PC-3 (cell line): Measurements from ENCODE around the gene CYP39A1. TPM values are rescaled to one million over a fixed set of nuclear protein-coding genes. Genes with fewer than 3 reads are reported as not detected.

ENCODE experiments used
- ATAC-seq: fragments of 200-7000 bp; cut with Tn5 transposase; 2 replicates; pipeline ENCODE4 v1.9.1; 2020; ENCODE audit warnings: mild to moderate bottlenecking, moderate library complexity
- BruUV-seq: library from RNA; stranded (reverse); fragments of 400-500 nt; replicated peaks from 2 replicates; lab custom pipeline; 2021; lab: Mats Ljungman, UMichigan
- CTCF ChIA-PET: fragments of 300-600 bp; sonication (Branson Sonifier 250); formaldehyde crosslinking; loops from one replicate; lab custom pipeline; 2022; ENCODE audit warnings: antibody characterized with exemption; lab: Charles Lee
- POLR2A ChIA-PET: fragments of 300-600 bp; sonication (Branson Sonifier 250); formaldehyde crosslinking; loops from one replicate; lab custom pipeline; 2022; ENCODE audit warnings: antibody characterized with exemption; ENCODE audit not compliant: unreplicated experiment; lab: Charles Lee
- DNase-seq: peaks from one replicate; pipeline ENCODE4 v3.0.0-alpha.2; 2015
- H2AFZ ChIP-seq: fragments of 300-600 bp; sonication (generic); 2 replicates; pipeline ENCODE4 v1.6.0; 2016; ENCODE audit warnings: antibody characterized with exemption, low read length
- H3F3A ChIP-seq: fragments of 300-600 bp; sonication (generic); one replicate; pipeline ENCODE4 v1.6.0; 2017; ENCODE audit warnings: antibody characterized with exemption, low read length, control low read depth, mild to moderate bottlenecking; ENCODE audit not compliant: unreplicated experiment
- H3K27ac ChIP-seq: fragments of 300-600 bp; sonication (generic); 2 replicates; pipeline ENCODE4 v1.5.1; 2016; ENCODE audit warnings: mild to moderate bottlenecking, low read length
- H3K27me3 ChIP-seq: fragments of 300-600 bp; sonication (generic); 2 replicates; pipeline ENCODE4 v1.6.1; 2016; ENCODE audit warnings: low read length, mixed read lengths
- H3K36me3 ChIP-seq: fragments of 300-600 bp; sonication (generic); 2 replicates; pipeline ENCODE4 v1.6.1; 2016; ENCODE audit warnings: low read depth, mixed run types, low read length, mixed read lengths
- H3K4me1 ChIP-seq: fragments of 300-600 bp; sonication (generic); 2 replicates; pipeline ENCODE4 v1.5.1; 2016; ENCODE audit warnings: low read length; ENCODE audit not compliant: insufficient read depth
- H3K4me2 ChIP-seq: fragments of 300-600 bp; sonication (generic); 2 replicates; pipeline ENCODE4 v1.6.0; 2016; ENCODE audit warnings: low read length
- H3K4me3 ChIP-seq: fragments of 300-600 bp; sonication (generic); 2 replicates; pipeline ENCODE4 v1.5.1; 2016; ENCODE audit warnings: mild to moderate bottlenecking, low read length, mixed read lengths
- H3K79me2 ChIP-seq: fragments of 300-600 bp; sonication (generic); 2 replicates; pipeline ENCODE4 v1.6.1; 2017; ENCODE audit warnings: low read length, mixed read lengths
- H3K9ac ChIP-seq: fragments of 300-600 bp; sonication (generic); 2 replicates; pipeline ENCODE4 v1.6.0; 2016; ENCODE audit warnings: mild to moderate bottlenecking, low read length
- H3K9me2 ChIP-seq: fragments of 300-600 bp; sonication (generic); replicated peaks from 2 replicates; pipeline ENCODE4 v1.6.1; 2016; ENCODE audit warnings: mixed run types, low read length, mixed read lengths
- H3K9me3 ChIP-seq: fragments of 300-600 bp; sonication (generic); 2 replicates; pipeline ENCODE4 v1.6.1; 2016; ENCODE audit warnings: low read length, mixed read lengths
- H4K20me1 ChIP-seq: fragments of 300-600 bp; sonication (generic); 2 replicates; pipeline ENCODE4 v1.6.1; 2016; ENCODE audit warnings: low read length, mixed read lengths
- EZH2 ChIP-seq: fragments of 300-600 bp; sonication (generic); IDR thresholded peaks from one replicate; pipeline ENCODE4 v1.6.1; 2017; ENCODE audit warnings: antibody characterized with exemption, mild to moderate bottlenecking, low read length; ENCODE audit not compliant: unreplicated experiment
- EZH2phosphoT487 ChIP-seq: fragments of 300-600 bp; sonication (generic); IDR thresholded peaks from 2 replicates; pipeline ENCODE4 v1.6.1; 2018; ENCODE audit warnings: mild to moderate bottlenecking, antibody characterized with exemption, low read length, borderline replicate concordance
- intact Hi-C: fragments of 100-400 bp; cut with micrococcal nuclease; formaldehyde crosslinking; loops from 2 replicates; pipeline ENCODE4 v1.9.0; 2023
- total RNA-seq: library from RNA; depleted of rRNA; stranded (reverse); fragments of >200 nt; gene quantifications from 2 replicates; pipeline ENCODE4 v1.2.3, GENCODE V29; 2014
- TF ChIP-seq, protein P1 (sequence below): fragments of 300-600 bp; sonication (generic); conservative IDR thresholded peaks from 2 replicates; pipeline ENCODE4 v1.5.1; 2017; ENCODE audit warnings: antibody characterized with exemption, low read depth, mild to moderate bottlenecking, low read length

CYP39A1 gene
- total RNA-seq, 1 experiment from 2014 or later, result 0.66 TPM

DNA sequence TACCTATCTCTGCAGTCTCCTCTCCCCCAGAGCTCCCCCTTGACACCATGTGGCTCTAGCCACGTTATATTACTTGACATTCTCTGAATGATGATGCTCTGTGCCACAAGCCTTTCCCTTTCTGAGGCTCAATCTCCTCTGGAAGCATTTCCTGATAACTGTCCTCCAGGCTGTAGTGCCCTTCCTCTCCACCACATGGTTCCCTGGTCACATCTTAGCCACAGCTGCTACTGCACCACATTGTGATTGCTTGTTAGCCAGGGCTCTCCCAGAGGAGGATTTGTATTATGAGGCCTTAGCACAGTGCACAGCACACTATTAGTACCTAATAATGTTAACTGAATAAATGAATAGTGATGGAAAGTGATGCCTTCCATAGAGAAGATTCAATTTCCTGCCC, 97.5 kb downstream of the CYP39A1 start:
- intact Hi-C loops, result no loop called here
- ATAC-seq (no peak), DNase-seq (no peak)
- Histone ChIP-seq H3K27ac (no peak overlapping the region), H3K4me3 (no peak overlapping the region), H4K20me1 (no peaks in the 10 kb centered on the region), H3K9me3 (no peaks in the 10 kb centered on the region), H3K9ac (no peak overlapping the region), H2AFZ (no peak overlapping the region), H3K79me2 (no peaks in the 10 kb centered on the region), H3K4me1 (no peaks in the 10 kb centered on the region), H3K4me2 (no peak overlapping the region), H3K9me2 (no peaks in the 10 kb centered on the region), H3F3A (no peaks in the 10 kb centered on the region), H3K27me3 (peaks cover 19% of the 10 kb centered on the region; the same call in 1 of the 2 replicates), H3K36me3 (no peaks in the 10 kb centered on the region)
- CTCF ChIA-PET, result no interaction called here
- POLR2A ChIA-PET, result no interaction called here
- TF ChIP-seq EZH2phosphoT487 (no peak), EZH2 (no peak)
- TF ChIP-seq, protein P1, sequence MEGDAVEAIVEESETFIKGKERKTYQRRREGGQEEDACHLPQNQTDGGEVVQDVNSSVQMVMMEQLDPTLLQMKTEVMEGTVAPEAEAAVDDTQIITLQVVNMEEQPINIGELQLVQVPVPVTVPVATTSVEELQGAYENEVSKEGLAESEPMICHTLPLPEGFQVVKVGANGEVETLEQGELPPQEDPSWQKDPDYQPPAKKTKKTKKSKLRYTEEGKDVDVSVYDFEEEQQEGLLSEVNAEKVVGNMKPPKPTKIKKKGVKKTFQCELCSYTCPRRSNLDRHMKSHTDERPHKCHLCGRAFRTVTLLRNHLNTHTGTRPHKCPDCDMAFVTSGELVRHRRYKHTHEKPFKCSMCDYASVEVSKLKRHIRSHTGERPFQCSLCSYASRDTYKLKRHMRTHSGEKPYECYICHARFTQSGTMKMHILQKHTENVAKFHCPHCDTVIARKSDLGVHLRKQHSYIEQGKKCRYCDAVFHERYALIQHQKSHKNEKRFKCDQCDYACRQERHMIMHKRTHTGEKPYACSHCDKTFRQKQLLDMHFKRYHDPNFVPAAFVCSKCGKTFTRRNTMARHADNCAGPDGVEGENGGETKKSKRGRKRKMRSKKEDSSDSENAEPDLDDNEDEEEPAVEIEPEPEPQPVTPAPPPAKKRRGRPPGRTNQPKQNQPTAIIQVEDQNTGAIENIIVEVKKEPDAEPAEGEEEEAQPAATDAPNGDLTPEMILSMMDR, result no peak
- no TSS peak for BruUV-seq

- no peaks in the 10 kb centered on the region for H3K4me1 ChIP-seq
- H3K9me2 ChIP-seq, result no peaks in the 10 kb centered on the region
- H3K9ac ChIP-seq, result no peak overlapping the region
- no peaks in the 10 kb centered on the region for H3K79me2 ChIP-seq
- DNase-seq (no peak), ATAC-seq (no peak)
- H3K4me2 ChIP-seq, result no peak overlapping the region
- CTCF ChIA-PET, result no interaction called here
- no peaks in the 10 kb centered on the region for H3K36me3 ChIP-seq
- no peak overlapping the region for H3K27ac ChIP-seq
- H3F3A ChIP-seq, result no peaks in the 10 kb centered on the region
- intact Hi-C loops, result no loop called here
- BruUV-seq, result no TSS peak
- no peaks in the 10 kb centered on the region for H3K9me3 ChIP-seq
- H4K20me1 ChIP-seq, result no peaks in the 10 kb centered on the region
- TF ChIP-seq, protein P1, result no peak
- no peak for TF ChIP-seq EZH2phosphoT487
- no peak for TF ChIP-seq EZH2
- H3K27me3 ChIP-seq, result no peaks in the 10 kb centered on the region
- no peak overlapping the region for H3K4me3 ChIP-seq
- H2AFZ ChIP-seq, result no peak overlapping the region
- POLR2A ChIA-PET, result no interaction called here
Measured at GRCh38 chr6:46549155-46549554, 103.5 kb downstream of the CYP39A1 start.

GRCh38 chr6:46541556-46541955, 111.1 kb downstream of the CYP39A1 start:
- Histone ChIP-seq H2AFZ (no peak overlapping the region), H3K4me2 (no peak overlapping the region), H3K9ac (no peak overlapping the region), H3F3A (no peaks in the 10 kb centered on the region), H3K27me3 (peaks cover 37% of the 10 kb centered on the region), H3K36me3 (no peaks in the 10 kb centered on the region), H3K27ac (no peak overlapping the region), H3K4me1 (no peaks in the 10 kb centered on the region), H3K9me2 (no peaks in the 10 kb centered on the region), H3K9me3 (no peaks in the 10 kb centered on the region), H3K4me3 (no peak overlapping the region), H4K20me1 (no peaks in the 10 kb centered on the region), H3K79me2 (no peaks in the 10 kb centered on the region)
- DNase-seq, result no peak
- intact Hi-C loops, result no loop called here
- ChIA-PET CTCF (no interaction called here), POLR2A (no interaction called here)
- no peak for ATAC-seq
- no TSS peak for BruUV-seq
- TF ChIP-seq EZH2phosphoT487, result no peak
- no peak for TF ChIP-seq EZH2
- TF ChIP-seq, protein P1, result no peak
